GM21528 (cell line): ENCODE data around the gene MBOAT1.

ENCODE experiments used
- ATAC-seq: cut with Tn5 transposase; IDR thresholded peaks from one replicate; pipeline ENCODE4 v1.9.1; 2021; ENCODE audit warnings: mild to moderate bottlenecking, moderate library complexity; ENCODE audit not compliant: unreplicated experiment, low FRiP score

The MBOAT1 gene

GRCh38 chr6:20234136-20234535 lies 21.9 kb upstream of the MBOAT1 start:
- ATAC-seq = no peak

- ATAC-seq = no peak
These were observed 20.9 kb upstream of the MBOAT1 start for GRCh38 chr6:20233007-20233730.

- ATAC-seq = no peak
These were observed 19.9 kb upstream of the MBOAT1 start for GRCh38 chr6:20232188-20232587.

- no peak for ATAC-seq
These were observed 18.3 kb upstream of the MBOAT1 start for GRCh38 chr6:20230401-20231119.

GRCh38 chr6:20229881-20230280 lies 17.6 kb upstream of the MBOAT1 start:
- ATAC-seq = no peak

GRCh38 chr6:20227350-20227749 lies 15.1 kb upstream of the MBOAT1 start:
- no peak for ATAC-seq

GRCh38 chr6:20223141-20223540 lies 10.9 kb upstream of the MBOAT1 start:
- no peak for ATAC-seq

- ATAC-seq = no peak
These were observed 9.2 kb upstream of the MBOAT1 start for GRCh38 chr6:20221421-20221820.

- no peak for ATAC-seq
These were observed 8.1 kb upstream of the MBOAT1 start for GRCh38 chr6:20220359-20220758.

GRCh38 chr6:20217891-20218290 lies 5.6 kb upstream of the MBOAT1 start:
- ATAC-seq = no peak

GRCh38 chr6:20217324-20217855 lies 5.1 kb upstream of the MBOAT1 start:
- no peak for ATAC-seq

GRCh38 chr6:20215310-20215709 lies 3.0 kb upstream of the MBOAT1 start:
- no peak for ATAC-seq

GRCh38 chr6:20213271-20213798 lies 1.1 kb upstream of the MBOAT1 start:
- ATAC-seq = no peak

GRCh38 chr6:20211941-20212391 lies 303 bp downstream of the MBOAT1 start:
- peak; percentile 33 for ATAC-seq

GRCh38 chr6:20211037-20211940 lies 980 bp downstream of the MBOAT1 start:
- ATAC-seq = no peak

- no peak for ATAC-seq
These were observed 2.1 kb downstream of the MBOAT1 start for GRCh38 chr6:20210158-20210557.

GRCh38 chr6:20208687-20209378 lies 3.4 kb downstream of the MBOAT1 start:
- ATAC-seq = no peak

- no peak for ATAC-seq
These were observed 5.2 kb downstream of the MBOAT1 start for GRCh38 chr6:20207088-20207418.

- ATAC-seq = no peak
These were observed 6.5 kb downstream of the MBOAT1 start for GRCh38 chr6:20205722-20206161.

GRCh38 chr6:20204512-20204894 lies 7.8 kb downstream of the MBOAT1 start:
- ATAC-seq = no peak
